Measurements from ENCODE around the gene MAB21L4.

- TF ChIP-seq CTCF (IDR thresholded peaks at IDR 0.05) (no peak), POLR2A (IDR thresholded peaks at IDR 0.05) (no peak)
These were observed 29.2 kb upstream of the MAB21L4 start for GRCh38 chr2:240925191-240925567.
